Measurements from ENCODE around the gene COPZ1. TPM values are rescaled to one million over a fixed set of nuclear protein-coding genes. Genes with fewer than 3 reads are reported as not detected.

COPZ1 gene
- total and polyA plus RNA-seq, 9 of the 15 experiments (the other 6 are each of a cell fraction or from before 2014, with no cell fraction given), result 137 to 487 (median 233) TPM

DNA sequence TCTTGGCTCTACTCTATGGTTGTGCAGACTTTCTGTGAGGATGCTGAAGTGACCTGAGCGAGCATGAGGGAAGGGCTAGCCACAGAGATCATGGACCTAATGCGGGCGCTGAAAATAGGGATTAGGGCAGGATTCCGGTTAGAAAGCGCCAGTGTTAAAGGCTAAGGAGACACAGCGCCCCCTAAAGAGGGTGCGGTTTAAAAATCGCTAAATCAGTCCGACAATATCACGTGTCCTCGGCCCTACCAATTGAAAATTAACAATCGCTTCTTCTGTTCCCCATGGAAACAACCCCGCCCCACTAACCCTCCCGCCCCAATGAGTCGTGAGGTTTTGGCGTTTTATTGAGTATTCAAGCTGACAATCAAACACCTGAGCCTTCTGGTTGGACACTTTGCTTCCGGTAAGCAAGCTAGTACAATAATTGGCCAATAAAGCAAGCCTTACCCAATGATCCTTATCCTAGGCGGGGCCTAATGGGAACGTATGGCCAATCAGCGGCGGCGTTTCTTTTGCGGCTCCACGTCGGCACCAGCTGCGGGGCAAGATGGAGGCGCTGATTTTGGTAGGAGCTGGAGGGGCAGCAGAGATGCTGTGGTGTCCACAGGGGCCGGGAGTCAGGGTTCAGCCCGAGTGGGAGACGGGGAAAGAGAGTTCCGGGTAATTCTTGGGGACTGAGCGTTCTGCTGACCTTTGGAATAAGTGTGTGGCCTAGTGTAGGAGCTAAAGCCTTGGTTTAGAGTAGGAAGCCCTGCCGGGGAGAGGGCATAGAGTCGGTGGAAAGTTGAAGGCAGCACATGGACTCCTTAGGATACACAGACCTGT lies at the start of gene COPZ1 (continued):
- TF ChIP-seq, protein P1, sequence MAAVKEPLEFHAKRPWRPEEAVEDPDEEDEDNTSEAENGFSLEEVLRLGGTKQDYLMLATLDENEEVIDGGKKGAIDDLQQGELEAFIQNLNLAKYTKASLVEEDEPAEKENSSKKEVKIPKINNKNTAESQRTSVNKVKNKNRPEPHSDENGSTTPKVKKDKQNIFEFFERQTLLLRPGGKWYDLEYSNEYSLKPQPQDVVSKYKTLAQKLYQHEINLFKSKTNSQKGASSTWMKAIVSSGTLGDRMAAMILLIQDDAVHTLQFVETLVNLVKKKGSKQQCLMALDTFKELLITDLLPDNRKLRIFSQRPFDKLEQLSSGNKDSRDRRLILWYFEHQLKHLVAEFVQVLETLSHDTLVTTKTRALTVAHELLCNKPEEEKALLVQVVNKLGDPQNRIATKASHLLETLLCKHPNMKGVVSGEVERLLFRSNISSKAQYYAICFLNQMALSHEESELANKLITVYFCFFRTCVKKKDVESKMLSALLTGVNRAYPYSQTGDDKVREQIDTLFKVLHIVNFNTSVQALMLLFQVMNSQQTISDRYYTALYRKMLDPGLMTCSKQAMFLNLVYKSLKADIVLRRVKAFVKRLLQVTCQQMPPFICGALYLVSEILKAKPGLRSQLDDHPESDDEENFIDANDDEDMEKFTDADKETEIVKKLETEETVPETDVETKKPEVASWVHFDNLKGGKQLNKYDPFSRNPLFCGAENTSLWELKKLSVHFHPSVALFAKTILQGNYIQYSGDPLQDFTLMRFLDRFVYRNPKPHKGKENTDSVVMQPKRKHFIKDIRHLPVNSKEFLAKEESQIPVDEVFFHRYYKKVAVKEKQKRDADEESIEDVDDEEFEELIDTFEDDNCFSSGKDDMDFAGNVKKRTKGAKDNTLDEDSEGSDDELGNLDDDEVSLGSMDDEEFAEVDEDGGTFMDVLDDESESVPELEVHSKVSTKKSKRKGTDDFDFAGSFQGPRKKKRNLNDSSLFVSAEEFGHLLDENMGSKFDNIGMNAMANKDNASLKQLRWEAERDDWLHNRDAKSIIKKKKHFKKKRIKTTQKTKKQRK (IDR thresholded peaks at IDR 0.05; ENCODE audit: borderline replicate concordance, low read depth, low read length), result peak; percentile 93
- peak; percentile 85 for TF ChIP-seq ERF (CRISPR knock-in tag; IDR thresholded peaks at IDR 0.05)
- TF ChIP-seq ZNF445 (CRISPR knock-in tag; IDR thresholded peaks at IDR 0.05; ENCODE audit: low read depth), result peak; percentile 76; the same call in 1 of the 2 replicates
- TF ChIP-seq, protein P2, sequence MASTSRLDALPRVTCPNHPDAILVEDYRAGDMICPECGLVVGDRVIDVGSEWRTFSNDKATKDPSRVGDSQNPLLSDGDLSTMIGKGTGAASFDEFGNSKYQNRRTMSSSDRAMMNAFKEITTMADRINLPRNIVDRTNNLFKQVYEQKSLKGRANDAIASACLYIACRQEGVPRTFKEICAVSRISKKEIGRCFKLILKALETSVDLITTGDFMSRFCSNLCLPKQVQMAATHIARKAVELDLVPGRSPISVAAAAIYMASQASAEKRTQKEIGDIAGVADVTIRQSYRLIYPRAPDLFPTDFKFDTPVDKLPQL (IDR thresholded peaks at IDR 0.05; ENCODE audit: extremely low read depth, insufficient read length), result no peak
- TF ChIP-seq RNF2 (IDR thresholded peaks at IDR 0.05), result no peak
- TF ChIP-seq NR4A1 (CRISPR knock-in tag; IDR thresholded peaks at IDR 0.05), result peak; percentile 76; the same call in 1 of the 2 replicates
- peak; percentile 20; the same call in 1 of the 2 replicates for TF ChIP-seq NR4A1 (tag; IDR thresholded peaks at IDR 0.05)
- no peak for TF ChIP-seq CCAR2 (IDR thresholded peaks at IDR 0.05; ENCODE audit: low read depth, low read length)
- no peak for TF ChIP-seq EZH2 (IDR thresholded peaks at IDR 0.05; ENCODE audit: borderline replicate concordance, low read depth, low read length)
- TF ChIP-seq FOXA3 (CRISPR knock-in tag; conservative IDR thresholded peaks at IDR 0.05 in 1 of 2, IDR thresholded peaks at IDR 0.05 in 1 of 2), result peak in 1 of 2 experiments; percentile 61; a peak in 1 of 4 replicates
- no peak for TF ChIP-seq PTTG1 (tag; IDR thresholded peaks at IDR 0.05; ENCODE audit: low read depth)
- TF ChIP-seq ARNT (IDR thresholded peaks at IDR 0.05), result peak in 1 of 2 experiments; percentile 39; a peak in 1 of 4 replicates
- TF ChIP-seq, protein P3, sequence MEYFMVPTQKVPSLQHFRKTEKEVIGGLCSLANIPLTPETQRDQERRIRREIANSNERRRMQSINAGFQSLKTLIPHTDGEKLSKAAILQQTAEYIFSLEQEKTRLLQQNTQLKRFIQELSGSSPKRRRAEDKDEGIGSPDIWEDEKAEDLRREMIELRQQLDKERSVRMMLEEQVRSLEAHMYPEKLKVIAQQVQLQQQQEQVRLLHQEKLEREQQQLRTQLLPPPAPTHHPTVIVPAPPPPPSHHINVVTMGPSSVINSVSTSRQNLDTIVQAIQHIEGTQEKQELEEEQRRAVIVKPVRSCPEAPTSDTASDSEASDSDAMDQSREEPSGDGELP (CRISPR knock-in tag; IDR thresholded peaks at IDR 0.05; ENCODE audit: borderline replicate concordance), result peak; percentile 99
- TF ChIP-seq RFX5 (IDR thresholded peaks at IDR 0.05; ENCODE audit: low read depth, low read length), result no peak
- TF ChIP-seq, protein P4, sequence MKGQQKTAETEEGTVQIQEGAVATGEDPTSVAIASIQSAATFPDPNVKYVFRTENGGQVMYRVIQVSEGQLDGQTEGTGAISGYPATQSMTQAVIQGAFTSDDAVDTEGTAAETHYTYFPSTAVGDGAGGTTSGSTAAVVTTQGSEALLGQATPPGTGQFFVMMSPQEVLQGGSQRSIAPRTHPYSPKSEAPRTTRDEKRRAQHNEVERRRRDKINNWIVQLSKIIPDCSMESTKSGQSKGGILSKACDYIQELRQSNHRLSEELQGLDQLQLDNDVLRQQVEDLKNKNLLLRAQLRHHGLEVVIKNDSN (CRISPR knock-in tag; IDR thresholded peaks at IDR 0.05), result peak; percentile 91
- peak; percentile 87 for TF ChIP-seq POLR2AphosphoS5 (IDR thresholded peaks at IDR 0.05; ENCODE audit: control insufficient read depth, insufficient read depth, low read depth, low read length)
- no peak for TF ChIP-seq SNRNP70 (optimal IDR thresholded peaks at IDR 0.05; ENCODE audit: low read depth, low read length)
- TF ChIP-seq KLF1 (tag; IDR thresholded peaks at IDR 0.05), result no peak
- no peak for TF ChIP-seq BRCA1 (IDR thresholded peaks at IDR 0.05)
- TF ChIP-seq BRCA1 (CRISPR knock-in tag; IDR thresholded peaks at IDR 0.05), result no peak
- peak; percentile 53 to 72; a peak in 3 of 4 replicates for TF ChIP-seq FOXK2 (conservative IDR thresholded peaks at IDR 0.05 in 1 of 2, IDR thresholded peaks at IDR 0.05 in 1 of 2; ENCODE audit: low read depth in 2 of 2)
